IMR-90 (cell line): ENCODE data around the gene NUP50. TPM values are rescaled to one million over a fixed set of nuclear protein-coding genes. Genes with fewer than 3 reads are reported as not detected.

Source experiments
- ATAC-seq: fragments of 200-7000 bp; cut with Tn5 transposase; 2 replicates; pipeline ENCODE4 v1.9.1; 2020; ENCODE audit warnings: low read depth, mild to moderate bottlenecking, moderate library complexity
- BruUV-seq: library from RNA; stranded (reverse); fragments of 400-500 nt; replicated peaks from 2 replicates; lab custom pipeline; 2021; lab: Mats Ljungman, UMichigan
- CTCF ChIA-PET: fragments of 300-600 bp; formaldehyde crosslinking; extraction: SDS; loops from one replicate; lab custom pipeline; 2021; ENCODE audit warnings: antibody characterized with exemption; lab: Yijun Ruan, JAX
- POLR2A ChIA-PET: fragments of 300-600 bp; sonication (Branson Sonifier 250); formaldehyde crosslinking; loops from one replicate; lab custom pipeline; 2022; ENCODE audit warnings: antibody characterized with exemption; ENCODE audit not compliant: unreplicated experiment; lab: Charles Lee
- DNase-seq: peaks from one replicate; pipeline ENCODE4 v3.0.0; 2013
- H2AFZ ChIP-seq: replicated peaks from 2 replicates; pipeline ENCODE3; 2013; ENCODE audit warnings: low read length, mild to moderate bottlenecking; ENCODE audit not compliant: poor library complexity
- H2AK5ac ChIP-seq: 2 replicates; pipeline ENCODE4 v1.6.1; 2013; ENCODE audit warnings: low read depth, low read length, inconsistent platforms
- H2AK9ac ChIP-seq: replicated peaks from 2 replicates; pipeline ENCODE3; 2013; ENCODE audit warnings: mild to moderate bottlenecking, low read depth, low read length, moderate library complexity; ENCODE audit not compliant: poor library complexity
- H2BK120ac ChIP-seq: 2 replicates; pipeline ENCODE4 v1.6.1; 2013; ENCODE audit warnings: low read depth, low read length, inconsistent platforms
- H2BK15ac ChIP-seq: 3 replicates; pipeline ENCODE4 v1.6.1; 2013; ENCODE audit warnings: low read depth, low read length, inconsistent platforms
- H2BK20ac ChIP-seq: 2 replicates; pipeline ENCODE4 v1.6.1; 2013; ENCODE audit warnings: low read depth, mild to moderate bottlenecking, inconsistent platforms, low read length, moderate library complexity
- H2BK5ac ChIP-seq: 2 replicates; pipeline ENCODE4 v1.6.1; 2013; ENCODE audit warnings: mild to moderate bottlenecking, low read depth, low read length, inconsistent platforms; ENCODE audit not compliant: poor library complexity, severe bottlenecking
- H3K14ac ChIP-seq: replicated peaks from 2 replicates; pipeline ENCODE4 v1.6.1; 2013; ENCODE audit warnings: low read depth, low read length, inconsistent platforms
- H3K18ac ChIP-seq: 2 replicates; pipeline ENCODE4 v1.6.1; 2013; ENCODE audit warnings: low read depth, low read length, control low read depth
- H3K23ac ChIP-seq: 2 replicates; pipeline ENCODE4 v1.6.1; 2013; ENCODE audit warnings: low read depth, low read length, inconsistent platforms
- H3K27ac ChIP-seq: 2 replicates; pipeline ENCODE4 v1.5.1; 2013; ENCODE audit warnings: mild to moderate bottlenecking, control low read depth, low read length; ENCODE audit not compliant: insufficient read depth
- H3K27me3 ChIP-seq: 2 replicates; pipeline ENCODE4 v1.6.1; 2013; ENCODE audit warnings: low read length; ENCODE audit not compliant: control insufficient read depth, insufficient read depth
- H3K36me3 ChIP-seq: 2 replicates; pipeline ENCODE4 v1.6.1; 2013; ENCODE audit warnings: low read length, mixed read lengths; ENCODE audit not compliant: control insufficient read depth, insufficient read depth
- H3K4ac ChIP-seq: 2 replicates; pipeline ENCODE4 v1.6.1; 2013; ENCODE audit warnings: low read depth, low read length, inconsistent platforms
- H3K4me1 ChIP-seq: 2 replicates; pipeline ENCODE4 v1.6.1; 2013; ENCODE audit warnings: low read length, mixed read lengths; ENCODE audit not compliant: control insufficient read depth, insufficient read depth
- H3K4me2 ChIP-seq: 2 replicates; pipeline ENCODE4 v1.6.1; 2013; ENCODE audit warnings: low read depth, mild to moderate bottlenecking, control low read depth, low read length, moderate library complexity
- H3K4me3 ChIP-seq: 2 replicates; pipeline ENCODE4 v1.5.1; 2013; ENCODE audit warnings: low read depth, mild to moderate bottlenecking, control low read depth, low read length, moderate library complexity; ENCODE audit not compliant: insufficient read depth
- H3K56ac ChIP-seq: 2 replicates; pipeline ENCODE4 v1.6.1; 2013; ENCODE audit warnings: low read length, inconsistent platforms; ENCODE audit not compliant: insufficient read depth; ENCODE audit errors: extremely low read depth
- H3K79me1 ChIP-seq, 2 experiments: 2 replicates each; pipeline ENCODE4 v1.6.1; 2013; ENCODE audit warnings: low read length in 2 of 2, inconsistent platforms in 1 of 2, low read depth in 1 of 2
- H3K9ac ChIP-seq: 2 replicates; pipeline ENCODE4 v1.6.1; 2013; ENCODE audit warnings: low read depth, low read length, control low read depth
- H3K9me1 ChIP-seq: 2 replicates; pipeline ENCODE4 v1.6.1; 2013; ENCODE audit warnings: low read length, inconsistent platforms; ENCODE audit not compliant: insufficient read depth
- H3K9me3 ChIP-seq: 2 replicates; pipeline ENCODE4 v1.6.1; 2013; ENCODE audit warnings: low read length; ENCODE audit not compliant: control insufficient read depth, insufficient read depth
- H4K20me1 ChIP-seq: 2 replicates; pipeline ENCODE4 v1.6.1; 2013; ENCODE audit warnings: low read length, inconsistent platforms; ENCODE audit not compliant: insufficient read depth
- H4K5ac ChIP-seq: 2 replicates; pipeline ENCODE4 v1.6.1; 2013; ENCODE audit warnings: mild to moderate bottlenecking, low read depth, low read length, control low read depth
- H4K8ac ChIP-seq, 2 experiments: 2 replicates each; pipeline ENCODE4 v1.6.1; 2013; ENCODE audit warnings: low read depth in 2 of 2, low read length in 2 of 2, control low read depth in 1 of 2, inconsistent platforms in 1 of 2
- H4K91ac ChIP-seq: 2 replicates; pipeline ENCODE4 v1.6.1; 2013; ENCODE audit warnings: low read depth, low read length, inconsistent platforms; ENCODE audit not compliant: insufficient read depth
- BHLHE40 ChIP-seq: fragments of 150-350 bp; IDR thresholded peaks from 2 replicates; pipeline ENCODE4 v1.6.1; 2016; ENCODE audit warnings: mild to moderate bottlenecking, low read depth, low read length
- CEBPB ChIP-seq: IDR thresholded peaks from 2 replicates; pipeline ENCODE4 v1.6.1; 2012; ENCODE audit warnings: low read depth, low read length, improper control_type of control experiment
- MAFK ChIP-seq: IDR thresholded peaks from 2 replicates; pipeline ENCODE4 v1.6.1; 2012; ENCODE audit warnings: low read depth, low read length, improper control_type of control experiment
- MAZ ChIP-seq: IDR thresholded peaks from 2 replicates; pipeline ENCODE4 v1.6.1; 2012; ENCODE audit warnings: low read depth, mild to moderate bottlenecking, low read length, improper control_type of control experiment, moderate library complexity, borderline replicate concordance
- WGBS, 2 experiments: methylation state at CpG; one replicate each; pipeline versions ENCODE4 v1.1.5 to v1.1.7; 2013; ENCODE audit warnings: missing lambda C conversion rate in 2 of 2; ENCODE audit not compliant: insufficient read length in 1 of 2; ENCODE audit errors: extremely low coverage in 2 of 2; 5-methylcytosine and 5-hydroxymethylcytosine counted together
- dilution Hi-C: fragments of 300-500 bp; cut with HindIII; formaldehyde crosslinking; loops from one replicate; pipeline ENCODE4 v1.14.3; 2018; ENCODE audit warnings: low sequenced_read_pairs; ENCODE audit not compliant: unreplicated experiment
- in situ Hi-C: fragments of 300-500 bp; cut with MboI; formaldehyde crosslinking; loops from 3 replicates; pipeline ENCODE4 v1.14.3; 2019; ENCODE audit warnings: low sequenced_read_pairs, inconsistent platforms, mixed read lengths
- intact Hi-C: fragments of 100-400 bp; cut with micrococcal nuclease; formaldehyde crosslinking; loops from 2 replicates; pipeline ENCODE4 v1.10.0; 2022
- polyA plus RNA-seq, 3 experiments: library from polyadenylated mRNA; depleted of rRNA; stranded (reverse); fragments of >200 nt; gene quantifications; 2 replicates each; pipeline ENCODE4 v1.2.3, GENCODE V29; 2012; ENCODE audit warnings: low replicate concordance in 1 of 3
- total RNA-seq: library from RNA; depleted of rRNA; stranded (reverse); fragments of >200 nt; gene quantifications from 2 replicates; pipeline ENCODE4 v1.2.3, GENCODE V29; 2012

NUP50 gene
- total and polyA plus RNA-seq, 2 of the 4 experiments (the other 2 are of a cell fraction): 12.8 to 65.4 TPM

DNA sequence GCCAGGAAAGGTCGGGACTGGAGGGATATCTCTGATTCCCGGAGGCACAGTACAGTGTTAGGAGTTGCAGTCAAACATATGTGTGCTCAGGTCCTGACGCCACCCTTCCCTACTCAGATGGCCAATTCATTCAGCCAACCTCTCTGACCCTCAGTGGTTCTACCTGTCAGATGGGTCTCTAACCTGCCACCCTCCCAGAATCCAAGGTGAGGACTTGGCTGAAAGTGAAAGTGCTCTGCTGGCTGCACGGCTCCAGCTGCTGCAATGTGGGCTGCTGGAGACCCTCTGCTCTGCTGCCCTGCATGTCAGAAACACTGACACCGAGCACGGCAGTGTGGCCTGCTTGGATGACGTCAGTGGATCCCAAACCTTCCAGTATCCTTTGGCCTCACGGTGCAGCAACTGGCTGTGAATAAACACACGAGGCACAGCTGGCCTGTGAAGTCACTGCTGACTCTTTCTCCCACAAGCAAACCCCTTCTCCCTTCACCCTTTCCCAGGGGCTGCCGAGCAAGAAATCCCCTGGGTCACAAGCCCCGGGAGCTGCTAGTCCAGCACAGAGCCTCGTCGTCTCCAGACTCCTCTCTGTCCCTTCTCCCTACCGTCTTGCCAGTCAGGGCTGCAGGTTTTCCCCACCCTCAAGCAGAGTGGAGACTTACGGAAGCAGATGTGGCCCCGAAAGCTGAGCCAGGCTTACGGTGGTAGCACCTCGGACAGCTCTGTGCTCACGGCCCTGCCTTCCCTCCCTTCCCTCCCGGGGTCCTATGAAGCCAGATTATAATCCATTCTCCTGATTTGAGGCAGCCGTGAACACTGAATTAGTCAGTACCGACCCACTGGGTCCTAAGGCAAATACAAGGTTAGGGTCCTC lies 52.6 kb downstream of the NUP50 start:
- dilution Hi-C loops: no loop called here
- ATAC-seq (peak; percentile 27; the same call in 1 of the 2 replicates), DNase-seq (peak; percentile 98)
- Histone ChIP-seq H3K4me2 (peak overlapping the region; percentile 73), H2BK5ac (no peak overlapping the region), H3K9me3 (no peaks in the 10 kb centered on the region), H3K27ac (no peak overlapping the region), H3K79me1 (peaks cover 28 to 71% of the 10 kb centered on the region in 2 experiments), H2BK120ac (no peak overlapping the region), H4K20me1 (peaks cover 64% of the 10 kb centered on the region), H3K4me3 (0 out of 2 replicates have a peak overlapping the region, but pooled peaks have one; percentile 4), H2AK5ac (no peak overlapping the region; the same call in 1 of the 2 replicates), H4K8ac (no peak overlapping the region), H3K4me1 (peaks cover 19% of the 10 kb centered on the region), H3K27me3 (no peaks in the 10 kb centered on the region), H2AFZ (peak overlapping the region; percentile 5), H3K9ac (no peak overlapping the region), H3K18ac (no peak overlapping the region), H4K5ac (no peak overlapping the region), H4K91ac (no peak overlapping the region), H3K36me3 (no peaks in the 10 kb centered on the region), H3K23ac (0 out of 2 replicates have a peak overlapping the region, but pooled peaks have one; percentile 16), H3K4ac (no peak overlapping the region; the same call in 1 of the 2 replicates), H2BK15ac (no peak overlapping the region), H2AK9ac (peak overlapping the region; percentile 66), H3K9me1 (peaks cover 23% of the 10 kb centered on the region), H3K14ac (peak overlapping the region; percentile 39; the same call in 1 of the 2 replicates), H3K56ac (no peak overlapping the region), H2BK20ac (0 out of 2 replicates have a peak overlapping the region, but pooled peaks have one; percentile 31)
- 13% methylated on average over 11 of the region's 22 CpGs; no CpG with 5 or more reads in 1 of the 2 experiments for WGBS, 2 experiments
- peak; percentile 51 for TF ChIP-seq BHLHE40
- no peak for TF ChIP-seq MAFK
- 0 out of 2 replicates have a peak, but pooled peaks have one; percentile 0 for TF ChIP-seq CEBPB
- 0 out of 2 replicates have a peak, but pooled peaks have one; percentile 11 for TF ChIP-seq MAZ
- ChIA-PET CTCF (no interaction called here), POLR2A (no interaction called here)
- intact Hi-C loops: no loop called here
- in situ Hi-C loops: no loop called here
- BruUV-seq: no TSS peak
